ENCODE results near the gene HPSE2.

GRCh38 chr10:99005254-99005653 is 230.4 kb downstream of the HPSE2 start:
- TF ChIP-seq CTCF (IDR thresholded peaks at IDR 0.05) (no peak), POLR2AphosphoS5 (IDR thresholded peaks at IDR 0.05; ENCODE audit: insufficient read depth in 1 of 2, low read depth in 1 of 2) (no peak)

Measured in vagina (tissue), 2 donors.